ENCODE measurements around the gene ARV1.
"Not testable (repeated sequence)": the region's sequence is repeated elsewhere in the genome, so short reads cannot be mapped to it uniquely, and the experiment has no call there.

Gene ARV1

DNA sequence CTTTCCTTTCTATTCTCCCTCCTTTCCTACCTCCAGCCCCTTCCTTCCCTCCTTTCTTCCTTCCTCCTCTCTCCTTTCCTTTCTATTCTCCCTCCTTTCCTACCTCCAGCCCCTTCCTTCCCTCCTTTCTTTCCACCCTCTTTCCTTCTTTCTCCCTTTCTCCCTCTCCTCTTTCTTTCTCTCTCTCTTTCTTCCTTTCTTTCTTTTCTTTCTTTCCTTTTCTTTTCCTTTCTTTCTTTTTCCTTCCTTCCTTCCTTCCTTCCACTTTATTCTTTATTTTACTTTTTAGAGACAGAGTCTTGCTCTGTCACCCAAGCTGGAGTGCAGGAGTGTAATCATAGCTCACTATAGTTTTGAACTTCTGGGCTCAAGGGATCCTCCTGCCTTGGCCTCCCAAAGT lies 68.6 kb downstream of the ARV1 start:
- peaks cover 29% of the 10 kb centered on the region for H3K27me3 ChIP-seq (ENCODE audit: control insufficient read depth, insufficient read depth, low read length)
- H3K4me1 ChIP-seq (ENCODE audit: control insufficient read depth, insufficient read depth, low read length); H3K4me2 ChIP-seq (ENCODE audit: low read length); H3K36me3 ChIP-seq (ENCODE audit: insufficient read depth, low read length); H3K9ac ChIP-seq (ENCODE audit: low read depth, low read length); H3K4me3 ChIP-seq (ENCODE audit: low read length); H3K9me3 ChIP-seq (replicated peaks; ENCODE audit: low read length): not testable (repeated sequence)

DNA sequence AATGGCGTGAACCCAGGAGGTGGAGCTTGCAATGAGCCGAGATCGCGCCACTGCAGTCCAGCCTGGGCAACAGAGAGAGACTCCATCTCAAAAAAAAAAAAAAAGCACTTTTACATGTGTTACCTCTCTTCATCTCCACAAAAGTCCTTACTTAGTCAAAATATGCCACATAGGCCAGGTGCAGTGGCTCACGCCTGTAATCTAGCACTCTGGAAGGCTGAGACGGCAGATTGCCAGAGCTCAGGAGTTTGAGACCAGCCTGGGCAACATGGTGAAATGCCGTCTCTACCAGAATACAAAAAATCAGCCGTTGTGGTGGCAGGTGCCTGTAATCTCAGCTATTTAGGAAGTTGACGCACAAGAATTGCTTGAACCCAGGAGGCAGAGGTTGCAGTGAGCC lies 69.5 kb downstream of the ARV1 start:
- H3K4me2 ChIP-seq (ENCODE audit: low read length); H3K9ac ChIP-seq (ENCODE audit: low read depth, low read length); H3K9me3 ChIP-seq (replicated peaks; ENCODE audit: low read length); H3K36me3 ChIP-seq (ENCODE audit: insufficient read depth, low read length); H3K4me3 ChIP-seq (ENCODE audit: low read length); H3K4me1 ChIP-seq (ENCODE audit: control insufficient read depth, insufficient read depth, low read length): not testable (repeated sequence)
- H3K27me3 ChIP-seq (ENCODE audit: control insufficient read depth, insufficient read depth, low read length) = peaks cover 29% of the 10 kb centered on the region

DNA sequence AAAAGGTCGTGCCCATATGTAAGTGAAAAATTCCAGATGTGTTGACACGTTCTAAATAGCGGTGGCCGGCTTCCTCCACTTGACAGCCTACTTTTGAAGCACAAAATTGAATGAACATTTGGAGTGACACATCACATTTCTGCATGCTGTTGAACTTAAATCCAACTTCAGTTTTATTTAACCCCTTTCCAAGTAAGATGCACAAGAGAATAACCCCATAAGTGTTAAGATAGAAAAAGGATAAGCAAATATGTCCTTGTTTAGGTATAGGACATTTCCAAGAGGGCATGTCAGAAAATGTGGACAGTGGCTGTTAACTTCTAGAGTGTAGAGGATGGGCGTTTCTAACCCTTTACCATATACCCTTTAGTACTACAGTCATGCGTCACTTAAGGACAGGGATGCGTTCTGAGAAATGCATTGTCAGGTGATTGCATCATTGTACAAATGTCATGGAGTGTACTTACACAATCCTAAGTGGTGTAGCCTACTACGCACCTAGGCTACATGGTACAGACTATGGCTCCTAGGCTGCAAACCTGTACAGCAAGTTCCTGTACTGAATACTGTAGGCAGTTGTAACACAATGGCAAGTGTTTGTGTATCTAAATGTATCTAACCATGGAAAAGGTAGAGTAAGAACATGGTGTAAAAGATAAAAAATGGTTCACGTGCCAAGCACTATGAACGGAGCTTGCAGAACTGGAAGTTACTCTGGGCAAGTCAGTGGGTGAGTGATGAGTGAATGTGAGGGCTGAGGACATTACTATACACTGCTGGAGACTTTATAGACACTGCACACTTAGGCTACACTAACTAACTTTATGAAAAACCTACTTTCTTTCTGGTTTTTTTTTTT lies 70.5 kb downstream of the ARV1 start:
- Histone ChIP-seq H3K27me3 (ENCODE audit: control insufficient read depth, insufficient read depth, low read length) (peaks cover 28% of the 10 kb centered on the region), H3K4me3 (ENCODE audit: low read length) (no peak overlapping the region), H3K36me3 (ENCODE audit: insufficient read depth, low read length) (no peaks in the 10 kb centered on the region), H3K4me2 (ENCODE audit: low read length) (no peak overlapping the region), H3K9ac (ENCODE audit: low read depth, low read length) (no peak overlapping the region), H3K9me3 (replicated peaks; ENCODE audit: low read length) (no peaks in the 10 kb centered on the region), H3K4me1 (ENCODE audit: control insufficient read depth, insufficient read depth, low read length) (no peaks in the 10 kb centered on the region)
